ENCODE measurements around the gene RNF10.
"Not testable (repeated sequence)": the region's sequence is repeated elsewhere in the genome, so short reads cannot be mapped to it uniquely, and the experiment has no call there.

Gene RNF10

DNA sequence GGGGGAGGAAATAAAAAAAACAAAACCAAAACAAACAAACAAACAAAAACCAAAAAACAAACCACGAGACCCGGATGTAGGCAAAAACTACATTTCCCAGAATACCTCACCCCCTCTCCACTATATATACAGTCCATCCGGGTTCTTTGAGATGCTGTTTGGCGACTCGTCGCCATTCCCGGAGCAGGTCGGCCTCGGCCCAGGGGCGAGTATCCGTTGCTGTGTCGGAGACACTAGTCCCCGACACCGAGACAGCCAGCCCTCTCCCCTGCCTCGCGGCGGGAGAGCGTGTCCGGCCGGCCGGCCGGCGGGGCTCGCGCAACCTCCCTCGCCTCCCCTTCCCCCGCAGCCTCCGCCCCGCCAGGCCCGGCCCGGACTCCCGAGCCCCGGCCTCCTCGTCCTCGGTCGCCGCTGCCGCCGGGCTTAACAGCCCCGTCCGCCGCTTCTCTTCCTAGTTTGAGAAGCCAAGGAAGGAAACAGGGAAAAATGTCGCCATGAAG lies at the start of gene RNF10:
Gene RNF10, plus strand, starts transcription at position 154 of the 500 bp plus-strand sequence. CDS start 456 bp downstream, outside the sequence.
- DNase-seq, result peak; percentile 87

DNA sequence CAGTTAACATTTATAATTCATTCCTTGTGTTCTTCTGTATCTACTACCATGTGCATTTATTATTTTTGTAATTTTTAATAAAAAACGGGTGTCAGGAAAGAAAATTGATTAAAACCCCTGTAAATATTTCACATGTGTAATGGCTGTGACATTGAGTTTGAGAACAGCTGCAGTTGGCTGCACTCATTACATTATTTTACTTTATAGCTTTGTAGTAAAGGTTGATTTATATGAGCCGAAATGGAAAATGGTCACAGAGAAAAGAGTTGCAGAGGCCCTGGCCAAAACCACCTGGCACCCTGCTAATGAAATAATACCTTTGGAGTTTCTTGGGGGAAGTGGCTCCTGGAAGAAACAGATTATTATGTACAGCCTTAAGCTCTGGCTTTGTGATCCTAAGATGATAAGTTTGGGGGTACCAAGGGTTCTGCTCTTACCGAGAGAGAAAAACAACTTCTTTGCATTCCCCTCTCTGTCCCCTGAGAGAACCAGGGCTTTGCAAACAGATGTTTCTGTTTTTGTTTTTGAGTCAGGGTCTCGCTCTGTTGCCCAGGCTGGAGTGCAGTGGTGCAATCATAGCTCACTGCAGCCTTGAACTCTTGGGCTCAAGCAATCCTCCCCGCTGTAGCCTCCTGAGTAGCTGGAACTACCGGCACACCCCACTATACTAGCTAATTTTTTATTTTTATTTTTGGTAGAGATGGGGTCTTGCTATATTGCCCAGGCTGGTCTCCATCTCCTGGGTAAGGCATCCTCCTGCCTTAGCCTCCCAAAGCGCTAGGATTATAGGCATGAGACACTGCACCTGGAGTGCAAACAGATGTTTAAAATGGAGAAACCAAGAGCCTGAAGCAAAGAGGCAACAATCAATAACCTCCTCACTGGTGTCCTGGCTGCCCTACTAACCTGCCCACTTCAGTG lies 47.9 kb upstream of the RNF10 start:
- no peak for DNase-seq

DNA sequence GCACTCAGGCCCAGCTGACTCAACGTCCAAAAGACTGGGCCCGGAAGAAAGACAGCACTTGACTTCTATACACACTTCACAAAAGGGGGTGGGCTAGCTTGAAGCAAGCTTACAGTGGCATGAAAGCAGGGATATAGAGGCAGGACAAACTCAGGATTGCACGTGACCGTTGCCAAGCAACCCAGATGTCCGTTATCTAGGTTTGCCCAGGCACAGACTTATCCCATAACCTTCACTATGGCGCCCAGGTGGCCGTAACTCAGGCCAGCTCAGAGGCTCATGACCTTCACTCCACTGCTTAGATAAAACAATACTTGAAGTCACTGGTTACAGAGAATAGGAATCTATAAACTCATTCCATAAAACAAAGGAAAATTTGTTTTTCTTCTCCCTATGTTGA lies 46.6 kb upstream of the RNF10 start:
- DNase-seq, result not testable (repeated sequence)

DNA sequence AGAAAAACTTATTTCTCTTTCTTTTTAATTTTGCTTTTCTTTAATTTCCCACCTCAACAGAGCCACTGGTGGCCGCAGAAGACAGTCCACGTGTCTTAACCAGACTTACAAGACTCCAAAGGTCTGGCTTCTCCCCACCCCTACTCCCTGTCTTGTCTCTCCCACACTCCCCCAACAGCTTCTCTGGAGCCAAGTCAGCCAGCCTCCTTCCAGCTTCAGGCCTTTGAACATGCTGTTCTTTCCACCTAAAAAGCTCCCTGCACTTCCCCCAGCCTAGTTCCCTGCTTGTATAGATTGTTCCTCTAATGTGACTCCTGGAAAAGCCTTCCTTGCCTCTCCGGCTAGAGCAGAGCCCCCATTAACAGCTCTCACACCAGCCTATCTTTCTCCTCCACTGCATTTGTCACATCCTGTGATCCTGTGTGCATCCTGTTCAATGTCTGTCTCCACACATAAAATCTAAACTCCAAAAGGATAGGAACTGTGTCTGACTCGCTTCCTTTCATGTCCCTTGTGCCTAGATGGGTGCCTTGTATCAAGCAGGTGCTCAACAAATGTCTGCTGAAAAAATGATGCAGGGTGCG lies 46.0 kb upstream of the RNF10 start:
- DNase-seq, result no peak

DNA sequence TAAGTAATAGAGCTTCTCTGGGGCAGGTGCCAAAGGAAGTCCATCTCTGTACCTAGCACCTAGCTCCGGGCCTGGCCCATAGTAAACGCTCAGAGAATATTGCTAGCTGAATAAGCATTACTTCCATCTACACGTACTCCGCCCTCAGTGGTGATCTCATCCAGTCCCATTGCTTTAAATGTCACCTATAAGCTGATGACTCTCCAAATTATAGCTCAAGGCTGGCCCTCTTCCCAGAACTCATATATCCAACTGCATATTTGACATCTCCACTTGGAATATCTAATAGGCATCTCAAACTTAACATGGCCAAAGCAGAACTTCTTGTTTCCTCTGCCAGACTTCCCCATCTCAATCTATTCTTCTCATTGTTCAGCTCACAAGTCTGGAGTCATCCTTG lies 45.1 kb upstream of the RNF10 start:
- no peak for DNase-seq

DNA sequence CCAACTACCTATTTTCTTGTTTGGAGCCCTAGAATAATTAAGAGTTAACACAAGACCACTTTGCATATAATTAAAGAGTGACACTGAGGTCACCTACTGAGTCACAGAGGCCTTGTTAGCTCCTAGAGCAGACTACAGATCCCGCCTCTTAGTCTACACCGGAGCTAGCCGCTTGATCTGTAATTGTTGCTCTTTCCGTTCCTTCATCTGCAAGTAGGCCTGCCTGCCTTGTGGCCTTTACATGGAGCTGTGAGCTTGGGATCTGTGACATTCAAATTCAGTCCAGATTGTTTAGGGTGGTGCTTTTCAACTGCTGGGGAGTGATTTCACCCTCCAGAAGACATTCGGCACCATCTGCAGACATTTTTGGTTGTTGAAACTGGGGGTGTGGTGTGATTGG lies 43.8 kb upstream of the RNF10 start:
- no peak for DNase-seq

DNA sequence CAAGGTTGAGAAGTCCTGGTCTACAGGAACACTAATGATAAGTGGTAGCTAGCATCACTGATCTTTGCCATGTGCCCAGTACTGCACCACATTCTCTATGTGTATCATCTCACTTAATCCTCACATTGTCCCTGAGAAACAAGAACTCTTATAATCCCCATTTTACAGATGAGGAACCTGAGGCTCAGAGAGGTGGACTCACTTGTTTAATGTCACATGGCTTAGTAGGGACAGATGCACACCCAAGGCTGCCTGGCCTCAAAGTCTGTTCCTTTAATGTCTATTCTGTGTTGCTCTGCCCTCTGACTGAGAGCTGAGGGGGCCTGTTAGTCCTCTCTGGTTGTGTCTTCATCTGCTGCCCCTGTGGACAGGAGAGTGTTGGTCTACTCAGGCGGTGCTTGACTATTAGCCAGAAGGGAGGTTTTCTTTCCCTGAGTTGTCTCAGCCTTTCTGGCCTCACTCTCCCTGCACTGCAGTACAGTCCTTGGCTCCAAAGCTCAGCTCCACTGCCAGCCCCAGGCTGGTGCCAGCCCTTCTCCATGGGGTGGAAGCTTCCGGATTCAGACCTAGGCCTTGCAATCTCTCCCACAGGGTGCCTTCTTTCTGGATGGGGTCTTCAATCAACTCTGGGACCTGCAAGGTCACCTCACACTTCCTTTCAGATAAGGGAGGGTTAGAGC lies 43.2 kb upstream of the RNF10 start:
- no peak for DNase-seq

DNA sequence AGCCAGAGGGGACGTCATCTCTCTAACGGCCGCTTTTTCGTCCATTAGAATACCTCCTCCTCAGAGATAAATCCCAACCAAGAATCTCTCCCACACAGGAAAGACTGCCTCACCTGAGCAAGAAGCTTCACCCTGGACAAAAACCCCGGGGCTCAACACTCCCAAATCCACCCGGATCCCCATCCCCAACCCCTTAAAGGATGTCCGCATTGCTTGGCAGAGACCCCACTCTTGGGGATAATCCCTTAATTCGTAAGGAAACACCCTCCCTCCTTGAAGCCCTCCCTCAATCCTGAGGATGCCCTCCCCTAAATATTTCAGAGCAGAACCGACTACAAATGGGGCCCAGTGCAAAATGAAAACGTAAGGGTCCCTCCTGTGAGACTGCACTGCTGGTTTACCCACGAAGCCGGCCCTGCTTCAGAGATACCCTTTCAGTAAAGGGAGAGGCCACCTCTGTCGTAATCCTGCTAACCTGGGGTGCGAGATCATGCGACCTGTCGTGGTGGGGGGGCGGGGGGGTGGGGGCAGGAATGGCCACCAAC lies 38.9 kb upstream of the RNF10 start:
- no peak for DNase-seq

DNA sequence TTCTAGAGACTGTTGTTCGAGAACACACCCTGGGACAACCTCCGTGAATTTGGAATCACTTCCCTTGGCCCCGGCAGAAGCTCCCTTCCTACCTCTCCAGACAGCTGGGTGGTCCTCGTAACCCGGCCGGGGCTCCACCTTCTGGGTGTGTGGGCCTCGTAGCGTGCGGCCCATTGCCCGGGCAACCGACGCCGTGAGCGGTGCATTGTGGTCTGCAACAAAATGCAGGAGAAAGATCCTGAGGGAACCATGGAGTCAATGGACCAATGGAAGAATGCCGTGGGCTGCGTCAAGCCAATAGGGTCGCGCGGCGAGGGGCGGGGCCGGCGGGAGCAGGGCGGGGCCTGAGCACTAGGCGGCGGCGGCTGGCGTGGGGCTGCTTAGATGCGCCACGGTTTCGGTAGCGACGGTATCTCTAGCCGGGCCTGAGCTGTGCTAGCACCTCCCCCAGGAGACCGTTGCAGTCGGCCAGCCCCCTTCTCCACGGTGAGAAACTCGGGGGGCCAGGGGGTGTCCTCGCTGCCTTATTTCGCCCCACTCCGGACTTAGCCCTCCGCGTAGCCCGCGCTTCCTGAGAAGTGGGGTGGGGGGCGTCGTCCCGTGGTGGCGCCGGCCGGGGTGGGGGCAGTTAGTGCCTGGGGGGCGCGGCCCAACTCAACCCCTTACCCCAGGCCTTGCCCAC lies 38.3 kb upstream of the RNF10 start, which contains the start of gene DYNLL1:
Gene DYNLL1, plus strand, starts transcription at position 383 of the 682 bp plus-strand sequence. CDS start 309 bp downstream, outside the sequence.
- peak; percentile 95 for DNase-seq

DNA sequence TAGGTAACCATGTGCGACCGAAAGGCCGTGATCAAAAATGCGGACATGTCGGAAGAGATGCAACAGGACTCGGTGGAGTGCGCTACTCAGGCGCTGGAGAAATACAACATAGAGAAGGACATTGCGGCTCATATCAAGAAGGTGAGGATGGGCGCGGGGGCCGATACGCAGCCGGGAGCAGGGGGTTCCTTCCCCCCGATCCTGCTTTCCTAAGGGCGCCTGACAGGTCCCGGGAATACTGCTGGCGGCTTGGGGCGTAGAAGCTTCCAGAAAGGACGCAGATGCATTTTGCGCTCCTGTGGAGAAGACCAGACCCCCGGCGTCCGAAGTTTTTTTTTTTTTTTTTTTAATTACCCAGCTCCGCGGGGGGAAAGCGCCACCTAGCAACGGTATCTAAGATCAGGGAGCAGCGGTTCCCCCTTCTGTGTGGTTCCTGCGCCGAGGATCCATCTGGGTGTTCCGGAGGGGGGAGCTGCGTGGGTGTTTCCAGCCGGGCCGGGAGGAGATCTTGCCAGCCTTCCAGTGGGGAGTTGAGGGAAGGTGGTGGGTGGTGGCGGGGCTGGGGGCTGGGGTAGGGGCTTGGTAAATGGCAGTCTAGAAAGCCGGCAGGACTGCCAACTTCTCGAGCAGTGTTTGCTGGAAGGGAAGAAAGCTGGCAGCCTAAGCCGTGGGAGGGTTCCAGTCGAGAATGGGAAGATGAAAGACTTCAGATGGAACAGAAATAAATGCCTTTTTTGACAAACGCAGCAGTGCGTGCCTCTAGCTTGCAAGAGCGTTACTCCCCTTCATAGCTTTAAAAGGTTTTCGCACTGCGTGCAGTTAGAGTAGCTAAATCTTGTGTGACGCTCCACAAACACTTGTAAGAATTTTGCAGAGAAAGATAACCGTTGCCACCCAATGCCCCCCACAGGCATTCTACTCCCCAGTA lies 37.5 kb upstream of the RNF10 start:
- peak; percentile 21 for DNase-seq

DNA sequence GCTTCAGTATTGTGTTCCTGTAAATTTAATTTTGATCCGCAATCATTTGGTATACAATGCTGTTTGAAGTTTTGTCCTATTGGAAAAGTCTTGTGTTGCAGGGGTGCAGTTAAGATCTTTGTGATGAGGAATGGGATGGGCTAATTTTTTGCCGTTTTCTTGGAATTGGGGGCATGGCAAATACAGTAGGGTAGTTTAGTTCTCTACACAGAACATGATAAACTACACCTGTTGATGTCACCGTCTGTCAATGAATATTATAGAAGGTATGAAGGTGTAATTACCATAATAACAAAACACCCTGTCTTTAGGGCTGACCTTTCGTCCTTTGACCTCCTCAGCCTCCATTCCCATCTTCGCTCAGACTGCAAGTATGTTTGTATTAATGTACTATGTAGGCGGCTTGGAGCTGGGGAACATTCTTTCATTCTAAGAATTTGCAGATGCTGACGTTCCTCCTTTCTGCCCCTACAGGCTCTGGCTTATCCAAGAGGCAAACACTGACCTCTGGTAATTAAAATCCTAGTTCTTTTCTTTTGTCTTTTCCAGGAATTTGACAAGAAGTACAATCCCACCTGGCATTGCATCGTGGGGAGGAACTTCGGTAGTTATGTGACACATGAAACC lies 36.5 kb upstream of the RNF10 start:
- no peak for DNase-seq

DNA sequence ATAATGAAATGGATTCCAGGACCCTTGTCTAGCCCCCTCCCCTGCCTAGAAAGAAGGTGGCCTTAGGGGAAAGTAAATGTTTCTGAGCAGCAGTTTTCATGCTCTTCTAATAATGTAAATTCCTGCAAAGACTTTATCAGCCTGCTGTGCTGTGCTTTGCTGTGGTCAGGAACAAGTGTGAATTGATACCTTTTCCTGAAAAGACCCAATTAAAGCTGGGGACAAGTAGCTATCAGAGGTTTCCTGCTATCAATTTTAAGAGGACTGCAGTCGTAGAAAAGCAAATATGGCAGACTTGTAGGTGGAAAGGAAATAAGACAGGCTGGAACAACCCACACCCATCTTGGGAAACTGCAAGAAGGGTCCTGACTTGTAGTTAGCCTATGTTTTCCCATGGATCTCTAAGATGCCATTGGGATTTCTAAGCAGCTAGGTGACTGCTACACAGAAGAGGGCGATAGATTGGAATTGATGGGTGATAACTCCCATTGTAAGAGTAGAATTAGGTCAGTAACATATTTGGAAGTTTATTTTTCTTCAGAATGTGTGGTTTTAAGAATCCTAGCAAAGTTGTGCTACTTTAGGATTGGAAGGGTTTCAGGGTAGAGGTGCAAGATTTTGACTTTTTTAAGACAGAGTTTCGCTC lies 35.2 kb upstream of the RNF10 start:
- no peak for DNase-seq

DNA sequence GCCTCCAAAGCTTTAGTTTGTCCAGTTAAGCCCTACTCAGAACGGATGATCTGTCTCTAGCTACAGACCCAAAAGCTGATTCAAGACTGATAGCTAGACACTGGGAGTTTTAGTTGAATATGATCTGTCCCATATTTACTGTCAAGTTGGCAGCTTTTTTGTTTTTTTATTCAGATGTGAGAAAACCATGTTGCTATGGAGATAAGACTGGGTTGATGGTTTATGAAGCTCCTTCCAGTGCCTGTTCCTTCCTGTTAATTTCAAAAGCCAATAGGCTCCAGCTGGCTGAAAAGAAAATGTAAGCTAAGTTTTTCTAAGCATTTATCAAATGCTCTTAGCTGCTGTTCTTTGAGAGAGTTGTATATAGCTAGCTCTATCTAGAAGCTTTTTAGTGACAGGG lies 33.6 kb upstream of the RNF10 start:
- DNase-seq, result no peak

DNA sequence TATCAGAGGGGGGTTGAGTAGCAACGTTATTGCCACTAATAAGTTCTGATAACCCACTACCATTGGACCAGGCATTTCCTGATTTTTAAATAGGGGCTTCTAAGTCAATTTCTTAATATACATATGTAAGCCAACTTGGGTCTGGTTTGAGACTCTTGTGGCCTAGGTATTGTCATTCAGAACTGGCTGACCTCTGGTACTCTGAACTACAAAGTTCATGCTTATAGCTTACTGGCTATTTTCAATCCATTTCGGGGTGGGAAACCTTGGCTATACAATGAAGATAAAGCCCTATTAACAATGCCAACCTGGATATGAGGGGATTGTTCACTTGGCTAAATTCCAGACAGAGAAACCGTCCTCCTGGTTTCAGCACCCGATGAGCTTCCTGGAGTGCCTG lies 29.6 kb upstream of the RNF10 start:
- no peak for DNase-seq

DNA sequence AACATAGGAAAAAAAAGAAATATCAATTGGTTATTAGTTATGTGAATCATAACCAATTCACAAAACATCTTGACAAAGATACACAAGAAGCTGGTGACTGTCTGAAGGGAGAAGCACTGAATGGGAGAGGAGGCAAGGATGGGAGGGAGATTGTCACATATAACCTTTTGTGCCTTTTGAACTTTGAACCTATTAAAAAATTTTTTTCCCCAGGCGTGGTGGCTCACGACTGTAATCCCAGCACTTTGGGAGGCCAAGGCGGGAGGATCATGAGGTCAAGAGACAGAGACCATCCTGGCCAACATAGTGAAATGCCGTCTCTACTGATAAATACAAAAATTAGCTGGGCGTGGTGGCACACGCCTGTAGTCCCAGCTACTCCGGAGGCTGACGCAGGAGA lies 25.6 kb upstream of the RNF10 start:
- DNase-seq, result no peak

DNA sequence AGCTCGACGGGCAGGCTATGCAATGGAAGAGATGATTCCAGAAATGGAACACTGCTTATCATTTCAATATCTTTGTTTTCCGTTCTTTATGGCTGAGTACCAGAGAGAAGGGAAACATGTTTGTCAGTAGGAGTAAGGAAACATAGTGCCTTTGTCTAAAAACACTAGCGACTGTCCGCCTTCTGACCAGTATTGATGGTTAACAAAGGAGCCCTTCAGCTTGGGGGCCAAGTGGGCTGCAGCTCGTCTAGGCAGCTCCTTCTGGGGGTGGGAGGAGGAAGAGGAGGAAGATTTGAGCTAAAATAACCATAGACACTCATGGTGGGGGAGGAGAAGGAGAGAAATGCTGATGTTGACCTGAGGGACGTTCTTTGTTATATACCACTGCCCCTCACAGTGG lies 20.2 kb upstream of the RNF10 start:
- DNase-seq, result no peak

DNA sequence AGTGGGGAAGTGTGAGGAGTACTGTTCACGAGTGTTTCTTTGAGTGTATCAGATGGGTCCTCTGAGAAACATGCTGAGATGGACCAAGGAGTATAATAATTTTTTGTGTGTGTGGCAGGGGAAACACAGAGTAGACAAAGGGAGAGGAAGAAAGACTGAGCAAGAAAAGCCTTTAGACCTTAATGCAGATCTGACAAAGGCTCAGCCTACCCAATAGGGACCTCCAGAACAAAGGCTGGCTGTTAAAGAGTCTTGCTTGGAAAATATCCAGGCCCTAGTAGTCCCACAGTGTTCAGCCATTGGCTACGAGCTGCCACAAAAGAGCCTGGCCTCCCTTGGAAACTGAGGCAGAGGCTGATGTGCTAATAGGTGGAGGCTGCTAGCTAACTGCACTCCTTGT lies 18.7 kb upstream of the RNF10 start:
- no peak for DNase-seq

DNA sequence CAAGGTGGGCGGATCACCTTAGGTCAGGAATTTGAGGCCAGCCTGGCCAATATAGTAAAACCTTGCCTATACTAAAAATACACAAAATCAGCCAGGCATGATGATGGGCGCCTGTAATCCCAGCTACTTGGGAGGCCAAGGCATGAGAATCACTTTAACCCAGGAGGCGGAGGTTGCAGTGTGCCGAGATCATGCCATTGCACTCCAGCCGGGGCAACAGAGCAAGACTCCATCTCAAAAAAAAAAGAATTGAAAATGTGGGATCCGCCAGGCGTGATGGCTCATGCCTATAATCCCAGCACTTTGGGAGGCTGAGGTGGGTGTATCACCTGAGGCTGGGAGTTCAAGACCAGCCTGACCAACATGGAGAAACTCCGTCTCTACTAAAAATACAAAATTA lies 14.8 kb upstream of the RNF10 start:
- not testable (repeated sequence) for DNase-seq

DNA sequence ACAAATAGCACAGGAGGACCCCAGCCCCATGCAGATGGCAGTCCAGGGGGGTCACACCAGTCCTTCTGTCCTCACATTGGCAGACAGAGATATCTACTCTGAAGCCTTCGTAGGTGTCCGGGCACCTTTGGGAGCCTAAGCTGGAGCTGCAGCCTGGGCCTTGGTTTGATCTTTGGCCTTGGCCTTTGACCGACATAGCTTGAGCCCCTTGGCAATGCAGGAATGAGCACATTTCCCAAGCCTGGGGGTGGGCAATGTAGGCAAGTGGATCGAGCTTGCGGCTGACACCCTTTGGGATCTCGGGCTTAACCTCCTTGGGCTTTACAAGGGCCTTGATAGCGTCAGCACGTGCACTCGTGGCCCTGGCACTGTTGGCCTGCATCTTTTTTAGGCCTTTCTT lies 11.6 kb upstream of the RNF10 start:
- no peak for DNase-seq

DNA sequence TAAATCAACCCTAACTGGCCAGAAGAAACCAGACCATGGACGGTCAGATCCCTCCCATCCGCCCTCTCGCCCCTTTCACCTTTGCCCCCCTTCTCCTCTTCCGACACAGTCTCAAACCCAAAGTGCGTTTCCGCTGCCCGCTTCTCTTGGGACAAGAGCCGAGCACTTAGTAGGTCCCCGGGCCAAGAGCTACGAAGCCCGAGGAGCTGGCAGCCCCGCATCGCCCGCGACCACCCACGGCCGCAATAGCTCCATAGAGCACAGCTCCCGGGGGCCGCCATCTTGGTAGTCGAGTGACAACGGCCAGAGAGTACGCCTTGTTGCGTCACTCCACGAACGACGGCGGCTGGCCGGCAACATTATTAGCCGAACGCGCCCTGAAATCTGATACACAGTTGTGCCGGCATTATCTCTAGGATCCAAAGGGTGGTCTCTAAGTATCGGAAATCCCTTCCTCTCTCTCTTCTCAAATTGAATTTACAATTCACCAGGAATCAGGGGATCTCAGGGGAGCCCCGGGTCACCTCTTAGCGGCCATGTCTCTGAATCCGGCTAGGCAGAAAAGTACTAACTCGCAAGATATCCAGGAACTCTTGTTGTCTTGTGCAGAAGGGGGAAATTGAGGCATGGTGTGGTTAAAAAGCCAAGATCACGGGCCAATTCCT lies 5.2 kb upstream of the RNF10 start, which contains the start of gene COQ5:
Gene COQ5, minus strand, starts transcription at position 298 of the 665 bp plus-strand sequence. Its CDS starts 17 bp downstream, at position 281.
- DNase-seq, result peak; percentile 73

Data from NCI-H1436 (cell line).